Peyer's patch (tissue), 4 donors: Measurements from ENCODE around the gene HMCES. TPM values are rescaled to one million over a fixed set of nuclear protein-coding genes. Genes with fewer than 3 reads are reported as not detected.
A peak's percentile ranks its signal among the peaks of the same experiment; 100 is the strongest.
"Not testable (repeated sequence)": the region's sequence is repeated elsewhere in the genome, so short reads cannot be mapped to it uniquely, and the experiment has no call there.

ENCODE experiments used
- DNase-seq, 3 donors: peaks; one replicate each; pipeline ENCODE4 v3.0.0-alpha.2; 2017 to 2019
- H3K27ac ChIP-seq, 4 donors: fragments of 200-600 bp; sonication (generic); one replicate each; pipeline ENCODE4 v1.5.1; 2016 to 2019
- H3K27me3 ChIP-seq, 2 donors: fragments of 200-600 bp; sonication (generic); one replicate each; pipeline ENCODE4 v1.5.1; 2019
- H3K36me3 ChIP-seq, 3 donors: fragments of 200-600 bp; sonication (generic); one replicate each; pipeline ENCODE4 v1.5.1; 2016 to 2019
- H3K4me1 ChIP-seq, 4 donors: fragments of 200-600 bp; sonication (generic); one replicate each; pipeline ENCODE4 v1.5.1; 2016 to 2019
- H3K4me3 ChIP-seq, 4 donors: fragments of 200-600 bp; sonication (generic); 1 replicate in 3 of 4; 2 replicates in 1 of 4; pipeline ENCODE4 v1.5.1; 2016 to 2019; ENCODE audit warnings: mild to moderate bottlenecking in 1 of 4
- H3K9me3 ChIP-seq, 4 donors: fragments of 200-600 bp; sonication (generic); one replicate each; pipeline ENCODE4 v1.5.1; 2016 to 2019; ENCODE audit warnings: mild to moderate bottlenecking in 1 of 4
- POLR2A ChIP-seq, 2 donors: fragments of 450-650 bp; IDR thresholded peaks; one replicate each; pipeline ENCODE4 v1.5.1; 2017; ENCODE audit warnings: antibody characterized with exemption in 2 of 2, mild to moderate bottlenecking in 2 of 2, moderate library complexity in 2 of 2
- total RNA-seq, 4 donors: library from RNA; depleted of rRNA; stranded (reverse); fragments of >200 nt; gene quantifications; one replicate each; pipeline ENCODE4 v1.1.0, GENCODE V29; 2016
- TF ChIP-seq, protein P1 (sequence below), 6 experiments: fragments of 450-650 bp in 4 of 6; fragments of 200-600 bp in 2 of 6; sonication (generic) in 1 of 6; IDR thresholded peaks; one replicate each; pipeline ENCODE4 v1.5.1; 2017 to 2019; ENCODE audit warnings: antibody characterized with exemption in 6 of 6, mild to moderate bottlenecking in 3 of 6, moderate library complexity in 1 of 6

HMCES gene
- total RNA-seq, 4 donors from 2014 or later = 22.2 to 29.7 (median 24.2) TPM

DNA sequence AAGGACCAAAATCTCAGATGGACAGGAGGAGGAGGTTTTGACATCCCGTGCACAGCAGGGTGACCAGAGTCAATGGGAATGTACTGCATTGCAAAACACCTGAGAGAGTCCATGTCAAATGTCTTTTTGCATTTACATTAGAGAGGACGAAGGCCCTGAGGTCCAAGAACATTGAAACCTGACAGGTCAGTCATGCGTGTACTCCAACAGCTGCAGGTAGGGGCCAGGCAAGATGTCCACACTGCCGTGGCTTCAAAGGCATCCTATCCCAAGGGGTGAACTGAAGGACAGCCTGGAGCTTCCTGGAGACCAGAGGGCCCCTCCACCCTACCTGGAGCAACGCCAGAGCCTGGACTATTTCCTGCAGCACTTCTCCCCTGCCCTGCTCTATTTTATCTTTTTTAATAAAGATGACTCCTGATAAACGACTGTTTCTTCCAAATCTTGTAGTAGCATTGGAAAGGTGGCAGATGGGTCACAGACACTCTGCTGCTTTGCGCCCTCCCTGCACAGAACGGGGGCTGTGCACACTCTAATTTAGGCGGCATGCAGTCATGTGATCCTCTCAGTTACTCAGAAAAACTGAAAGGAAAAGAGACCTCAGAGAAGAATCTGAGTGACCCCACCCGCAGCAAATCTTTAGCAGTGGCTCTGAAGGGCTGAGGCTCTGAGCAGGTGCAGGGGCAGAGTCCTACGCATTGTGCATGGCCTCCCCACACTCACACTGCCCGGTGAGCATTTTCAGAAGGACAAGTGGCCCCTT lies 68.2 kb downstream of the HMCES start:
- Histone ChIP-seq H3K27ac (no peak overlapping the region), H3K9me3 (no peaks in the 10 kb centered on the region), H3K27me3 (no peaks in the 10 kb centered on the region), H3K4me3 (no peak overlapping the region), H3K4me1 (peaks cover 0 to 9% (median 3%) of the 10 kb centered on the region in 4 donors), H3K36me3 (no peaks in the 10 kb centered on the region)
- DNase-seq = no peak
- TF ChIP-seq, protein P1, sequence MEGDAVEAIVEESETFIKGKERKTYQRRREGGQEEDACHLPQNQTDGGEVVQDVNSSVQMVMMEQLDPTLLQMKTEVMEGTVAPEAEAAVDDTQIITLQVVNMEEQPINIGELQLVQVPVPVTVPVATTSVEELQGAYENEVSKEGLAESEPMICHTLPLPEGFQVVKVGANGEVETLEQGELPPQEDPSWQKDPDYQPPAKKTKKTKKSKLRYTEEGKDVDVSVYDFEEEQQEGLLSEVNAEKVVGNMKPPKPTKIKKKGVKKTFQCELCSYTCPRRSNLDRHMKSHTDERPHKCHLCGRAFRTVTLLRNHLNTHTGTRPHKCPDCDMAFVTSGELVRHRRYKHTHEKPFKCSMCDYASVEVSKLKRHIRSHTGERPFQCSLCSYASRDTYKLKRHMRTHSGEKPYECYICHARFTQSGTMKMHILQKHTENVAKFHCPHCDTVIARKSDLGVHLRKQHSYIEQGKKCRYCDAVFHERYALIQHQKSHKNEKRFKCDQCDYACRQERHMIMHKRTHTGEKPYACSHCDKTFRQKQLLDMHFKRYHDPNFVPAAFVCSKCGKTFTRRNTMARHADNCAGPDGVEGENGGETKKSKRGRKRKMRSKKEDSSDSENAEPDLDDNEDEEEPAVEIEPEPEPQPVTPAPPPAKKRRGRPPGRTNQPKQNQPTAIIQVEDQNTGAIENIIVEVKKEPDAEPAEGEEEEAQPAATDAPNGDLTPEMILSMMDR (IDR thresholded peaks at IDR 0.05) = no peak
- no peak for TF ChIP-seq POLR2A (IDR thresholded peaks at IDR 0.05)

DNA sequence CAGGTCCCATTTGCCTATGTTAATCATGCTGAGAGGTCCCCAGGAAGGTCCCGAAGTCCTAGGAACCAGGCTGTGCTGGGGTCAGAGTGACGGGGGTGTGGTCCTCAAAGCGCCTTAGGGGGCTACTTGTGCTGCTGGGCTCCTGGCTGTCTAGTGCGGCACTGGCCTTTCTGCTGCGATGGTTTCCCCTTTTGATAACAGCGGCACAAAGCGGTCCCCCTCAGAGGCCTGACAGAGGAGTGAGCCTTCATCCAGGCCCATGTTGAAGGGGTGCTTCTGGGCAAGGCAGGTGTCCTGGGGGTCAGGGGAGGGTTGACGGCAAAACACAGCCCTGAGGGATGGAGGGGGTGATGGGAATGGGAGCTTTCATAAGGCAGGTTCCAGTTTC lies 68.8 kb downstream of the HMCES start:
- TF ChIP-seq, protein P1 (IDR thresholded peaks at IDR 0.05) = no peak
- no peak for TF ChIP-seq POLR2A (IDR thresholded peaks at IDR 0.05)
- no peak overlapping the region for H3K27ac ChIP-seq
- H3K9me3 ChIP-seq = no peaks in the 10 kb centered on the region
- no peak overlapping the region for H3K4me3 ChIP-seq
- no peaks in the 10 kb centered on the region for H3K27me3 ChIP-seq
- DNase-seq = no peak
- H3K36me3 ChIP-seq = no peaks in the 10 kb centered on the region
- H3K4me1 ChIP-seq = peaks cover 0 to 9% (median 3%) of the 10 kb centered on the region in 4 donors

DNA sequence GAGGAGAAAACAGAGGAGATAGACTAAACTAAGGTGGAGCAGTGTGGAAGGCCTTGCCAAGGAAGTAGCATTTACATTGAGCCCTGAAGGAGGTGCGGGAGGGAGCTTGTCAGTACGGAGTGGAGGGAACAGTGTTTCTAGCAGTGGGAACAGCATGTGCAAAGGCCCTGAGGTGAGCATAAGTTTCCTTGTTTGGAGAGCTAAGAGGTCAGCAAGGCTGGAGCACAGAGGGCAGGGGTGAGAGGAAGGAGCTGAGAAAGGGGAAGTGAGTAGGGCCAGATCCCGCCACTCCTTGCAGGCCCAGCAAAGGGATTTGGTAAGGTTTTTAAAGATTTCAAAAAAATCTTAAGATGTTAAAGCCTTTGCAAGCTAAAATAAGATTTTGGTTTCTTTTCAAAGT lies 70.1 kb downstream of the HMCES start:
- Histone ChIP-seq H3K9me3 (no peaks in the 10 kb centered on the region), H3K27me3 (no peaks in the 10 kb centered on the region), H3K36me3 (no peaks in the 10 kb centered on the region), H3K4me3 (no peak overlapping the region), H3K27ac (no peak overlapping the region), H3K4me1 (peaks cover 0 to 8% (median 2%) of the 10 kb centered on the region in 4 donors)
- TF ChIP-seq, protein P1 (IDR thresholded peaks at IDR 0.05) = no peak
- TF ChIP-seq POLR2A (IDR thresholded peaks at IDR 0.05) = no peak
- no peak for DNase-seq

- not testable (repeated sequence) for H3K27me3 ChIP-seq, H3K4me3 ChIP-seq, H3K27ac ChIP-seq, H3K36me3 ChIP-seq, H3K9me3 ChIP-seq, DNase-seq, H3K4me1 ChIP-seq
These were observed 70.5 kb downstream of the HMCES start for GRCh38 chr3:129349169-129349568.

- TF ChIP-seq POLR2A (IDR thresholded peaks at IDR 0.05) = no peak
- TF ChIP-seq, protein P1 (IDR thresholded peaks at IDR 0.05) = no peak
- no peak for DNase-seq
- Histone ChIP-seq H3K27me3 (no peaks in the 10 kb centered on the region), H3K4me3 (no peak overlapping the region), H3K9me3 (no peaks in the 10 kb centered on the region), H3K36me3 (no peaks in the 10 kb centered on the region), H3K27ac (no peak overlapping the region), H3K4me1 (no peaks in the 10 kb centered on the region)
These were observed 71.1 kb downstream of the HMCES start for GRCh38 chr3:129349791-129350190.

DNA sequence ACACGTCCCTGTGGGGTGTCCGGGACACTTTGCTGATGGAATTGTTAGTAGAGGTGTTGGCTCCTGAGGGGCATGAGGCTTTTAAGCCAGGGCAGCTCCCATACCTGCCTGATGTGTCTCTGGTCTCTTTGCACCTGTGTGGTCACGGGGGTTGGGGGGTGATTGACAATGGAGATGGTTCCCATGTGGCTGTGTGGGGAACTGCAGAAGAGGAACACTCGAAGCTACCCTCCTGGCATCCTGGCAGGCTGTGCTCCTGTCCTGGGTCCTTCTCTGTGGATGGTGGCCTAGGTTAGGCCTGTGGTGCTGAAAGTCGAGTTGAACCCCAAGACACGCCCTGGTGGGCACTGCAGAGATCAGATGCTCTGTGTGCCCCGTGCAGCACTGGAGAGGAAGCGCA lies 73.4 kb downstream of the HMCES start:
- H3K4me3 ChIP-seq = no peak overlapping the region
- TF ChIP-seq POLR2A (IDR thresholded peaks at IDR 0.05) = no peak
- TF ChIP-seq, protein P1 (IDR thresholded peaks at IDR 0.05) = peak in 1 of 6 experiments; percentile 8
- H3K4me1 ChIP-seq = no peaks in the 10 kb centered on the region
- no peak overlapping the region for H3K27ac ChIP-seq
- no peak for DNase-seq
- H3K27me3 ChIP-seq = no peaks in the 10 kb centered on the region
- H3K9me3 ChIP-seq = no peaks in the 10 kb centered on the region
- no peaks in the 10 kb centered on the region for H3K36me3 ChIP-seq
